Activated naive CD4-positive, alpha-beta T cell treated with anti-CD3 and anti-CD28 coated beads, Interleukin-2, amount 10 ng/mL, durations not matched to agents 7 days and 5 days (primary cell): ENCODE results near the gene ANKRD66.

Experiments used
- CTCF ChIA-PET: fragments of 350-600 bp; sonication (Branson Sonifier 250); formaldehyde crosslinking; loops from one replicate; lab custom pipeline; 2021; ENCODE audit warnings: antibody characterized with exemption; lab: Charles Lee
- DNase-seq: peaks from one replicate; pipeline ENCODE4 v3.0.0-alpha.2; 2020
- H3K27ac Mint-ChIP-seq: one replicate; pipeline ENCODE4 v1.8.0; 2021; ENCODE audit warnings: mild to moderate bottlenecking, moderate library complexity, mixed read lengths
- H3K27me3 Mint-ChIP-seq: one replicate; pipeline ENCODE4 v1.8.0; 2021; ENCODE audit warnings: mild to moderate bottlenecking, mixed read lengths
- H3K36me3 Mint-ChIP-seq: one replicate; pipeline ENCODE4 v1.8.0; 2021; ENCODE audit warnings: mixed read lengths
- H3K4me1 Mint-ChIP-seq: one replicate; pipeline ENCODE4 v1.8.0; 2021; ENCODE audit warnings: mixed read lengths
- H3K4me3 Mint-ChIP-seq: one replicate; pipeline ENCODE4 v1.8.0; 2021; ENCODE audit warnings: mild to moderate bottlenecking, moderate library complexity, mixed read lengths
- H3K9me3 Mint-ChIP-seq: one replicate; pipeline ENCODE4 v1.8.0; 2021; ENCODE audit warnings: mixed read lengths

ANKRD66 gene

GRCh38 chr6:46746696-46747095, at the start of gene ANKRD66:
TSS of gene ANKRD66 (plus strand) at chr6:46746933. CDS start at chr6:46751949, 5,016 bp downstream.
- no peaks in the 10 kb centered on the region for H3K4me1 Mint-ChIP-seq
- CTCF ChIA-PET, result no interaction called here
- H3K27ac Mint-ChIP-seq, result no peak within 1 kb of the TSS
- H3K9me3 Mint-ChIP-seq, result no peaks in the 10 kb centered on the region
- no peaks in the 10 kb centered on the region for H3K36me3 Mint-ChIP-seq
- DNase-seq, result no peak
- no peak within 1 kb of the TSS for H3K4me3 Mint-ChIP-seq
- peaks cover 3% of the 10 kb centered on the region for H3K27me3 Mint-ChIP-seq

GRCh38 chr6:46699970-46700369, 46.8 kb upstream of the ANKRD66 start:
- Mint-ChIP-seq H3K4me1 (no peaks in the 10 kb centered on the region), H3K4me3 (no peak overlapping the region), H3K27me3 (peaks cover 9% of the 10 kb centered on the region), H3K9me3 (no peaks in the 10 kb centered on the region), H3K36me3 (no peaks in the 10 kb centered on the region), H3K27ac (no peak overlapping the region)
- CTCF ChIA-PET, result no interaction called here
- DNase-seq, result no peak

- CTCF ChIA-PET, result no interaction called here
- H3K4me1 Mint-ChIP-seq, result no peaks in the 10 kb centered on the region
- no peak for DNase-seq
These were observed 42.2 kb upstream of the ANKRD66 start for GRCh38 chr6:46704562-46704961.

GRCh38 chr6:46706464-46706863, 40.3 kb upstream of the ANKRD66 start:
- Mint-ChIP-seq H3K9me3 (no peaks in the 10 kb centered on the region), H3K36me3 (no peaks in the 10 kb centered on the region), H3K4me3 (no peak overlapping the region), H3K4me1 (no peaks in the 10 kb centered on the region), H3K27ac (no peak overlapping the region), H3K27me3 (peaks cover 9% of the 10 kb centered on the region)
- CTCF ChIA-PET, result no interaction called here
- DNase-seq, result no peak

More at GRCh38 chr6:46704562-46704961, 42.2 kb upstream of the ANKRD66 start:
- H3K27me3 Mint-ChIP-seq, result peaks cover 6% of the 10 kb centered on the region
- no peak overlapping the region for H3K4me3 Mint-ChIP-seq
- H3K27ac Mint-ChIP-seq, result no peak overlapping the region
- no peaks in the 10 kb centered on the region for H3K36me3 Mint-ChIP-seq
- no peaks in the 10 kb centered on the region for H3K9me3 Mint-ChIP-seq

- Mint-ChIP-seq H3K27me3 (peaks cover 5% of the 10 kb centered on the region), H3K36me3 (no peaks in the 10 kb centered on the region), H3K4me1 (no peaks in the 10 kb centered on the region), H3K9me3 (no peaks in the 10 kb centered on the region), H3K4me3 (no peak overlapping the region), H3K27ac (no peak overlapping the region)
- DNase-seq, result no peak
- CTCF ChIA-PET, result no interaction called here
These were observed 35.2 kb upstream of the ANKRD66 start for GRCh38 chr6:46711491-46711890.

- no peak overlapping the region for H3K4me3 Mint-ChIP-seq
- H3K27ac Mint-ChIP-seq, result no peak overlapping the region
- CTCF ChIA-PET, result no interaction called here
- H3K27me3 Mint-ChIP-seq, result peaks cover 7% of the 10 kb centered on the region
- DNase-seq, result no peak
- no peaks in the 10 kb centered on the region for H3K9me3 Mint-ChIP-seq
- H3K36me3 Mint-ChIP-seq, result no peaks in the 10 kb centered on the region
- H3K4me1 Mint-ChIP-seq, result no peaks in the 10 kb centered on the region
These were observed 31.6 kb upstream of the ANKRD66 start for GRCh38 chr6:46715141-46715540.

GRCh38 chr6:46719099-46719498, 27.6 kb upstream of the ANKRD66 start:
- H3K4me3 Mint-ChIP-seq, result no peak overlapping the region
- CTCF ChIA-PET, result no interaction called here
- H3K27me3 Mint-ChIP-seq, result peaks cover 8% of the 10 kb centered on the region
- DNase-seq, result no peak
- no peaks in the 10 kb centered on the region for H3K36me3 Mint-ChIP-seq
- no peaks in the 10 kb centered on the region for H3K9me3 Mint-ChIP-seq
- H3K27ac Mint-ChIP-seq, result no peak overlapping the region
- no peaks in the 10 kb centered on the region for H3K4me1 Mint-ChIP-seq

GRCh38 chr6:46720401-46720800, 26.3 kb upstream of the ANKRD66 start:
- Mint-ChIP-seq H3K4me3 (no peak overlapping the region), H3K4me1 (no peaks in the 10 kb centered on the region), H3K27me3 (peaks cover 8% of the 10 kb centered on the region)

GRCh38 chr6:46729787-46730326, 16.9 kb upstream of the ANKRD66 start:
- CTCF ChIA-PET, result interaction anchor here (0.6 kb wide), 1 partner anchor 1220 kb away, joined by 3 read pairs; no protein-coding TSS in a partner anchor
- peaks cover 28% of the 10 kb centered on the region for H3K27me3 Mint-ChIP-seq
- no peaks in the 10 kb centered on the region for H3K9me3 Mint-ChIP-seq
- H3K4me3 Mint-ChIP-seq, result no peak overlapping the region
- no peaks in the 10 kb centered on the region for H3K4me1 Mint-ChIP-seq
- DNase-seq, result no peak
- no peak overlapping the region for H3K27ac Mint-ChIP-seq
- H3K36me3 Mint-ChIP-seq, result no peaks in the 10 kb centered on the region

More at GRCh38 chr6:46720401-46720800, 26.3 kb upstream of the ANKRD66 start:
- Mint-ChIP-seq H3K9me3 (no peaks in the 10 kb centered on the region), H3K27ac (no peak overlapping the region), H3K36me3 (no peaks in the 10 kb centered on the region)
- CTCF ChIA-PET, result no interaction called here
- DNase-seq, result no peak

- no peaks in the 10 kb centered on the region for H3K36me3 Mint-ChIP-seq
- H3K4me3 Mint-ChIP-seq, result no peak overlapping the region
- H3K27me3 Mint-ChIP-seq, result peaks cover 39% of the 10 kb centered on the region
- no peaks in the 10 kb centered on the region for H3K9me3 Mint-ChIP-seq
- no peak for DNase-seq
- no peak overlapping the region for H3K27ac Mint-ChIP-seq
- CTCF ChIA-PET, result no interaction called here
- no peaks in the 10 kb centered on the region for H3K4me1 Mint-ChIP-seq
These were observed 15.7 kb upstream of the ANKRD66 start for GRCh38 chr6:46730921-46731461.

- Mint-ChIP-seq H3K27ac (no peak overlapping the region), H3K4me3 (no peak overlapping the region), H3K27me3 (peaks cover 56% of the 10 kb centered on the region), H3K4me1 (no peaks in the 10 kb centered on the region), H3K36me3 (no peaks in the 10 kb centered on the region), H3K9me3 (no peaks in the 10 kb centered on the region)
- CTCF ChIA-PET, result no interaction called here
- DNase-seq, result no peak
These were observed 13.4 kb upstream of the ANKRD66 start for GRCh38 chr6:46733341-46733801.

GRCh38 chr6:46734867-46735719, 11.6 kb upstream of the ANKRD66 start, which contains the start of gene PLA2G7:
TSS of gene PLA2G7 (minus strand) at chr6:46735375. CDS start at chr6:46722891, 12,484 bp downstream.
- Mint-ChIP-seq H3K36me3 (no peaks in the 10 kb centered on the region), H3K9me3 (no peaks in the 10 kb centered on the region), H3K4me3 (no peak within 1 kb of the TSS), H3K27ac (no peak within 1 kb of the TSS), H3K27me3 (peaks cover 56% of the 10 kb centered on the region), H3K4me1 (no peaks in the 10 kb centered on the region)
- CTCF ChIA-PET, result no interaction called here
- no peak for DNase-seq

GRCh38 chr6:46735720-46736031, 11.1 kb upstream of the ANKRD66 start:
- Mint-ChIP-seq H3K4me3 (no peak overlapping the region), H3K4me1 (no peaks in the 10 kb centered on the region), H3K36me3 (no peaks in the 10 kb centered on the region), H3K27ac (no peak overlapping the region), H3K9me3 (no peaks in the 10 kb centered on the region), H3K27me3 (peaks cover 56% of the 10 kb centered on the region)
- DNase-seq, result no peak
- CTCF ChIA-PET, result no interaction called here

GRCh38 chr6:46736906-46737305, 9.8 kb upstream of the ANKRD66 start:
- Mint-ChIP-seq H3K9me3 (no peaks in the 10 kb centered on the region), H3K27me3 (peaks cover 52% of the 10 kb centered on the region), H3K4me3 (no peak overlapping the region), H3K27ac (no peak overlapping the region), H3K36me3 (no peaks in the 10 kb centered on the region), H3K4me1 (no peaks in the 10 kb centered on the region)
- CTCF ChIA-PET, result no interaction called here
- DNase-seq, result no peak

- Mint-ChIP-seq H3K27me3 (peaks cover 15% of the 10 kb centered on the region), H3K27ac (no peak overlapping the region), H3K4me3 (no peak overlapping the region), H3K36me3 (no peaks in the 10 kb centered on the region), H3K4me1 (no peaks in the 10 kb centered on the region), H3K9me3 (no peaks in the 10 kb centered on the region)
- CTCF ChIA-PET, result no interaction called here
- no peak for DNase-seq
These were observed 5.3 kb upstream of the ANKRD66 start for GRCh38 chr6:46741482-46741881.
